ENCODE data around the gene RALGAPA1. TPM values are rescaled to one million over a fixed set of nuclear protein-coding genes. Genes with fewer than 3 reads are reported as not detected.

The RALGAPA1 gene
- 6.1 to 7.4 TPM (median 6.6 TPM) in 5 replicates for total RNA-seq (2022; extraction: Qiagen RNA extraction)

GRCh38 chr14:35808638-35809563, at the start of gene RALGAPA1:
RALGAPA1 (minus strand) TSS chr14:35809295; CDS start chr14:35808835, 460 bp downstream.

GRCh38 chr14:35826218-35826951, 17.3 kb upstream of the RALGAPA1 start, which contains the start of gene BRMS1L:
BRMS1L (plus strand) TSS chr14:35826338; CDS start chr14:35826517, 179 bp downstream.

DNA sequence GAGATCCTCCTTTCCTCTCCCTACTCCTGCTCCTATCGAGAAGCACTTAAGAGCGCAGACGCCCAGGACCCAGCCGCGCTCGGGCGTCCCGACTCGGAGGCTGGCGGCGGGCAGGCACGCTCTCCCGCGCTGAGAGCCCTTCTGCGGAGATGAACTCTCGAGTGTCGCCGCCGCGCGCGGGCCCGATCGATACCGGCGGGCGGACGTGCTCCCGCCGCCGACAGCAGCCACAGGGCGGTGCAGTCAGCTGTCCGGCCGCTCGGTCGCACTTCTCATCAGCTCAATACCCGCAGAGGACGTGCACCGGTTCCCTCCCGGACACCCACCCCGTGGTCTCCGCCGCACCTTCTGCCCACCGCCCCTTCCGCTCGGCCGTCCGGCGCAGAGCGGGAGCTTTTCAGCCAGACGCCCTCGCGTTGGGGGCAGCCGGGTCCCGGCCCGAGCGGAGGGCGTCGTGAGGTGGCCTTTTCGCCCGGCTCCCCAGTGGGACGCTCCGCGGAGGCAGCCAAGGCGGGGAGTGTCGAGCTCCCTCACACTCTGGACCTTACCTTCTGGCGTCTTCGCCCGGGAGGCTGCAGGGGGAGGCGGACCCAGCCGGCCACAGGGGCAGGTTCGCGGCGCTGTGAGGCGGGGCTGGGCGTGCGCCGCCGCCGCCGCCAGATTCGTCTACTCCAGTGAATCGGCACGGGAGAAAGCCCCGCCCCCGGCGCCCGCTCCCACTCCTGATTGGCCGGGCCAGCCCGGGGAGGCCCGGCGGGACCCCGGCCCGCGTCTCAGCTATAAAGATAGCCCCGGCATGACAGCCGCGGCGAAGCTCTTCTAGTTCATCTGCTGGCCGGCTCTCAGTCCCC, 275.5 kb downstream of the RALGAPA1 start, which contains the start of gene INSM2:
Gene INSM2 (plus strand): TSS at position 808 of the 851 bp plus-strand sequence. CDS start 89 bp downstream, outside the sequence.

Other genes with a start within 250 kb of the RALGAPA1 start
- gene BRMS1L, start 17.0 kb upstream of the RALGAPA1 start, total RNA-seq (2022; extraction: Qiagen RNA extraction): 10.4 to 14.6 TPM (median 10.9 TPM) in 5 replicates